ENCODE results near the gene SUPT3H.

Gene SUPT3H

DNA sequence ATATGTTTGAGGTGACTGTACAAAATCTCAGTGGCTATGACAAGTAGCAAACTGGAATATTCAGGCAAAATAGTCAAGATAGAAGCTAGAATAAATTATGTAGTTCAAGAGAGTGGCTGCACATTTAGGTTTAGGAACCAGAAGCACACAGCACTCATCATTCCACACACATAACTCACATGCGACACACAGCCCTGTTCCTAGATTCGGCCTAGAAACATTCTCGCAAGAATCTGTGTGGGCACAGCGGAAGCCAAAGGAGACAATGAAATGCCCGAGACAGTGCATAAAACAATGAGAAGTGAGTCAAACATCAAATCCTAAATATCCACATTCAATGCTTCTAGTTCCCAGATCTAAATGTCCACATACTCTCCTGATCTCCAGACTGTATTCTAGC is 9.5 kb upstream of the SUPT3H start:
- DNase-seq = no peak

DNA sequence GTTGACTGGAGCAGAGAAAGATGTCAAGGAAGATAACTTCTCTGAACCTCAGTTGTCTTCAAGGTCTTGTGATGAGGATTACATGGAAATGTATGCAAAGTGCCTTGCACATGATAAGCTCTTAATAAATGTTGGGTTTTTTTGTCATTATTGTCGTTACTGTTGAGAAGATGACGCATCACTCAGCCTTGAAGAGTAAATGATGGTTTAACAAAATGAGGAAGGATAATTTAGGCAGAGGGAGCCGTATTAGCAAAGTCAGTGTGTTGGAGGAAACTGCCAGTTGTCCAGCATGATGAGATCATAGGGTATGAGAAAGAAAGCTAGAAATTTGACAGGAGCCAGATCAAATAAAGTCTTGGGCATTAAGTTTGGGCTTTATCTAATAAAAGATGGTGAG is 8.8 kb upstream of the SUPT3H start:
- no peak for DNase-seq

DNA sequence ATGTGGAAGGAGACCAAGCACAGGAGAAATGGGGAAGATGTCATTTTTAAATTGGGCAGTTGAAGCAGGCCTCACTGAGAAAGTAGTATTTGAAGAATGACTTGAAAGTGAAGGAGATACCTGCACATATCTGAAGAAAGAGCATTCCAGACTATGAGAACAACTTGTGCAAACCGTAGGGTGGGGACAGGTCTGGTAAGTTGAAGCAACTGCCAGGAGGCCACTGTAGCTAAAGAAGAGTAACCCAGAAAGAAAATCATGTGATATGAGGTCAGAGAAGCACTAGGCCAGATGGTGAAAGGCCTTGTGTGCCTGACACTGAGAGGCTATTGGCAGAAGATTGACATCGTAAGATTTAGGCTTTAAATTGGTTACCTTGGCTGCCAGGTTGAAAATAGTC is 4.7 kb upstream of the SUPT3H start:
- no peak for DNase-seq

DNA sequence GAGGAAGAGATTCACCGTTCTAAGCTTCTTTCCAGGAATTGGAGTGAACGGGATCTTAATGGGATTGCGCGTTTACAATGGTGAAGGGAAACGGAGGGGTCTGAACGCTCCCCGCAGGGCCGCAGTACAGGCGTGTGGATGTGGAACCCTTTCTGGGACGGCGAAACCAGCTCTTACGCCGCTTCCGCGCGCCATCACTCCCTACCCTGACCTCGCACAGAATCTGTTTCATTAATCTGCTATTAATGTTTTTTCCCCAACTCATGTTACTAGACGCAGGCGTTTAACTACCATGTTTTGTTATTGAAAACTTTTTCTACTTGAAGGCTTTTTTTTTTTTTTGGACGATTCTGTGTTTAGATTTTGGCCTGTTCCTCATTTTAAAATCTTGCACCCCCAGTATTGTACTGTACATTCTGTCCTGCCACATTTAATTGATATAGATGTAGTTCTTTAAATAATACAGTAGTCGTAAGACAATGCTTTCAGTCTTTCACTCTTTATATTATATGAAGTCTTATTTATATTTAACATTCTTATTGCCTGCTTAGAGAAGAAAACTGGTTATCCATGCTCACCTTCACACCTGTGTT is 696 bp upstream of the SUPT3H start:
- peak; percentile 41 for DNase-seq

DNA sequence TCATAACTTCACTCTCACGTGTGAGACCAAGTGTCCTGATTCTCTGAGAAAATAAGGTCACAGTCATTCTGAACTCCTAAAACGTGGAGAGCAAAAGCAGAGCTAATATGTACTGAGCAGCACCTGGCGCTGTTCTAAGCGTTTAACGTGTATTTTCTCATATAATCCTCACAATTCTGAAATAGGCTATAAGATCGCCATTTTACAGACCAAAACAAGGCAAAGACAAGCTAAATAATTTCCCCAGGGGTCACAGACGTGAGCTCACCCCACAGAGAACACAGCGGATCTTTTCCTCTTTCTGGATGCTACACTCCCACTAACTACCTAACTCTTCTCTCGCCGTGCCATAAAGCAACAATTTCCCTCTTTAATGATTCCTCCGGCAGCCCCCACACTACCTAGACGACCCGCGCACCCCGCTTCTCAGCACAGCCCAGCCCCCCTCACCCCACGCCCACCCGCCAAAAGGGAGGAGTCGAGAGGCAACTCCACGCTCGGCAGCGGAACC is 636 bp downstream of the SUPT3H start:
- DNase-seq = no peak

DNA sequence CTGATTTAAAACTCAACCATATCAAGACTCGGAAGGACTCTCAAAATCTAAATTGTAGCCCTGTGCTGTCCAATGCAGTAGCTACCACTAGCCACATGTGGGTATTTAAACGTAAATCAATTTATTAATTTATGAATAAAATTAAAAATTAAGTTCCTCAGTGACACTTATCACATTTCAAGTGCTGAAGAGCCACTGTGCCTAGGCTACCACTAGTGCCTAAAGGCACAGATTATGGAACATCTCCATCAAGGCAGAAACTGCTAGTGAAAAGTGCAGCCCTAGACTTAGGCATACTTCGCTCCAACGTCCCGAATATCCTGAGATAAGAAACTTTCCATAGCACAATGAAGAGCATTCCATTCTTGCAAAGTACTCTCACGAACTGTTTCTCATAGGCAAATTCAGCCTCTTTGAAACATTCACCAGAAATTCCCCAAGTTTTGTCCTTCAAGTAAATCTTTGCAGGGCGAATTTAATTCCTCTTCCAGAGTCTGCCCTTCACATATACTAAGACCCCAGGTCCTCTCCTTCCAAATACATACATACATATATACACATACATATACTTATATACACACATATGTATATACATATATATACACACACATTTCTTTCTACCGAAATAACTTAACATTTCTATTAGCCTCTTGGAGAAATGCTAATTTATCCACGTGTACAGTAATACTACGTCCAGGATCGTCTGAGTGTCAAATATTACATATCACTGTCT is 1.3 kb downstream of the SUPT3H start:
- no peak for DNase-seq

DNA sequence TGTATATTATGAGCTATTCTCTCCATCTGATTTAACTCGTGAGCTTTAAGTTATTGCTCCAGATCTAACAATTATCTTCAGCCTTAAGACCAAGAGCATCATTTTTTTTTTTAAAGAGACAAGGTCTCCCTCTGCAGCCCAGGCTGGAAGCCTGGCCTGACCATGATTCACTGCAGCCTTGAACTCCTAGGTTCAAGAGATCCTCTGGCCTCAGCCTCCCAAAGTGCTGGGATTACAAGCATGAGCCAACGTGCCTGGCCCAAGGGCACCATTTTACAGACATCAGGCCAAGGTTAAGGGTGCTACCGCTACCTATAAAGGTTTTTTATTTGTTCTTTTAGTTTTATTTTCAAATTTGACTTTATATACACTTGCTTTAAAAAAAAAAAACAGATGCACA is 2.3 kb downstream of the SUPT3H start:
- DNase-seq = no peak

DNA sequence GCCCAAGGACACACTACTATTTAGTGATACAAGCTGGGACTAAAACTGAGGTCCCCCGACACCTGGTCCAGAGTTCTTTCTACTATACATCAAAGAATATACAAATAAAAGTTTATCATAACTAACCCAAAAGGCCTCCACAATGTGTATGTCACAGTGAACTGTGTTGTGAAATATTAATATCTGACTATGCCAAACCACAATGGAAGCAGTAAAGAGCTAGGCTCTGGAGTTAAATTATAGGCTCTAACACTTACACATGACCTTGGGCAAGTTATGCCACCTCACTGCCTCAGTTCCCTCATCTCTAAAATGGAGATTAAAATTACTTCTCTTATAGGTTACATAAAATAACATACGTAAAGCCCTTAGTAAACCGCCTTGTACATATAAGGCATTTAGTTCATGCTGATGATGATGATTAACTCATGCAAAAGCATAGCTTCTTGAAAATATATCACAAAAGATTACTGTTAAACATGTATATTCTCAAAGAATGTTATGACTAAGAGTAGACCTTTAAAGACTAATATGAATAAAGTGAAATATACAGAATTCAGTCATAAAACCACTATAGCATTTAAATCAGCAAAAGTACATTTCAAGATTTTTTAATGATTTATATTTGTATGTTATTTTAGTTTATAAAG is 5.7 kb downstream of the SUPT3H start:
- DNase-seq = no peak

DNA sequence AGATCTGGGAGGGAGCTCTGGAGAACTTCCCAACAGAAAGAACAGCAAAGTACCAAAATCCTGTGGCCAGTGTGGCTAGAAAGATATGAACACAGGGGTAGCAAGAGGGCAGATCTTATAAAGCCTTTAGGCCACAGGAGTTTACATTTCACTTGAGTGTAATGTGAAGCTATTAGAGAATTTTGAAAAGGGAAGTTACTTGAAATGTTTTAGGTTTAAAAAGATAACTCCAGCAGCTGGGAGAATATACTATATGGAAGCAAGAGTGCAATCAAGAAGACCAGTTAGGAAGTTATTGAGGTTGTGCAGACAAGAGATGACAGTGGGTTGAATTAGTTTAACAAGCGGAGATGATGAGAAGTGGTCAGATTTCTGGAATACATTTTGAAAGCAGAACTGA is 7.9 kb downstream of the SUPT3H start:
- DNase-seq = no peak

DNA sequence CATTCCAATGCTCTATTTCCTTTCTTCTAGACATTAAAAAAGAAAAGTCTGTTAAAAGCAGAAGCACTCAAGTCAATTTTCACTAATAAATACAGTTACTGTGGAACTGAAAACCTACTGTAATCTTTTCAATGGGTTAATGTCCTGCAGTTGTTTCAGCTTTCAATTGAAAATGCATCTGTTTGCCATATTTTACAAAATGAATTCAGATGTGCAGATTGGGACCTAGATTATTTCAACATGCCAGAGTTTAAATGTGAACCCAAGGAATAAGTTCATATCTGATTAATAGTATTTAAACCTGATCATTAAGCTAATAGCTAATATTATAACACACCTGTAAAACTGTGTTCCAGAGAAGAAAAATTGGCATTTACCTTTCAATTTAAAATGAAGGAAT is 9.7 kb downstream of the SUPT3H start:
- DNase-seq = no peak

DNA sequence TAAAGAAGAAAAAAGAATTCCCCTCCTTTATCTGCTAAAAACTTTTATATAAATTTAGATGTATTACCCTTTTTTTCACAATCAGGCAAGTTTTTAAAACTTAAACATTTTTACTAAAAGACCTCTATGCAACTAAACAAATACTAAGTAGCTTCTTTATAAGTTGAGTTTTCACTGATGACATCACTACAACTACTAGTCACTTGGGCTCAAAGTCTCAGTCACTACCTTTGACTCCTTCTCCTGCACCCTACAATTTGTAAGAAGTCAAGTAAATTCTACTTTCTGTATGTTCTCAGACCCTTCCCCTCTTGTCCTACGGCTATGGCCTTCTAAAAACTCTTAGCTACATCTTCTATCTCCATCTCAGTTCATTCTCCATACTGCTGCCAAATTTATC is 11.2 kb downstream of the SUPT3H start:
- no peak for DNase-seq

DNA sequence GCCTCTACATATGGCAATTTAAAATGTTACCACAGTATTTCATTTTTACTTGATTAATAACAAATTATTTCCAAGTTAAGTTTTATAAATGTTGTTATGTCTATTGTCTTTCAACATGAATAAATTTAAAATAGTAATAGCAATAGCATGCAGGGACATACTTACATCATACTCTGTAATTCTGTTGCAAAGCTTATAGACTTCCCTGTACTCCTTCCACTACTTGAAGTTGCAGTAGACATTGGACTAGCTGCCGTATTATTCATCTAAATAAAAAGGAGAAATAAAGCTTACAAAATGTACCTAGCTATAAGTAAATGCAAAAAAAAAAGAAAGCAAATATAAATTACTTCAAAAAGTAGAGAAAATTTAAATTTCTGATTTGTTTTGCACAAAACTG is 12.7 kb downstream of the SUPT3H start:
- no peak for DNase-seq

DNA sequence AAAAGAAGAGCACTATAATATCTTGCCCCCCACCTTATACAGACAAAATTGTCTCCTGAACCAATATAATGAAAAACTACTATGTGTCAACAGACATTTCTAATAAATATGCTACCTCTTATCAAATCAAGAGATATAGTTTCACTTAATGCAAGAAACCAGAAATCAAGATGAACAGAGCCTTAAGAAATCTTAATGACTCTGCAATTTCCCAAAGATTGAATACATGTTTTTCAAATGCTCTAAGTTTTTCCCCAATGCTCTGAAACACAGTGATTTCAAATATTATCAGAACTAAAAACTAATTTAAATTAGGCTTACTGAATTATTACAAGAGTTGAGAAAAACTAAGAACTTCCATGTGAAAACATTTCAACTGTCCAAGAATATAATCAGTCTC is 13.3 kb downstream of the SUPT3H start:
- DNase-seq = no peak

DNA sequence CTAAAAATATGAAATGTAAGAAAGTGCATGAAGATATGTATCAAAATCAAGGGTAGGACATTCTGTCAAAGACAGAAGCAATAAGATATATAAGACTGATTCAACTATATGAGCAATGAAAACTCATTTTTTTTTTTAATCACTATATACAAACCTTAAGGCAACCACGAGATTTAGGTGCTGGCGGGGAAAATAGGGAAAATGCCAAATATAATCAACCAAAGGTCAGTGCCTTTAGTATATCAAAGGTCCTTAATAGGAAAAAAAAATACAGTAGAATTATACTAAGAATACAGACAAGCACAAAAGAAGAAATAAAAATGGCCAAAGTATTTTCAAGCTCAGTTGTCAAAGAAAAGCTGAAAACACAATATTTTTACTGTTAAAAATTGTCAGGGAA is 24.1 kb downstream of the SUPT3H start:
- no peak for DNase-seq

DNA sequence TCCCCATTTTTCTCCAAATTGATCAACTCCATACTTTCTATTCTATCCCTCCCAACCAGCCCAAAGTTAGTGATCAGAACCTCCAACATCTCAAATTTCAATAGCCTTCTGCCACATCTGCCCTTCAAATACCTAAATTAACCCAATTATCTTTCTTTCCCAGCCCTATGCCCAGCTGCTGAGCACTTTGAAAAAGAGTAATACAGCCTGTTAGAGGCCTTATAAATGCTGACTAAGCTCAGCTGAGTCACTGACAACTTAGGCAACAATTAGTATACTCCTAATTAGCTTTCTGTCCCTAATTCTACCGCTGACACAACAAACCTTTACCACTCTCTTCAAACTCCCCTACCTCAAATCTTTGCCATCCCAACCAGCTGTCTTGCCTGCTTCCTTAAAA is 26.1 kb downstream of the SUPT3H start:
- DNase-seq = no peak

DNA sequence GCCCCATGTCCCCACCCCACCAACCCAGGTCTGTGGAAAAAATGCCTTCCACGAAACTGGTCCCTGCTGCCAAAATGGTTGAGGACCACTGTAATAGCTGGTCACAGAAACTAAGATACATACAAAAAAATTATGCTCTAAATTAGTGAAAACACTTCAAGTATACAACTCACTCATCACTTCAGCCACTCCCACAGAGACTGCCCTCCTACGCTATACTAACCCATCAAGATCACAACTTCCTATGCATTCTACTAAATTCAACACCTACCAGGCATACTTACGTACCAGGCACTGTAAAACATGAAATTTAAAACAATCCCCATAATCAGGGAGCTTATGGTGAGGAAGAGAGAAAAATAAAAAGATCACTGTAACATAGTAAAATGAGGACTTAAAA is 26.7 kb downstream of the SUPT3H start:
- DNase-seq = no peak

DNA sequence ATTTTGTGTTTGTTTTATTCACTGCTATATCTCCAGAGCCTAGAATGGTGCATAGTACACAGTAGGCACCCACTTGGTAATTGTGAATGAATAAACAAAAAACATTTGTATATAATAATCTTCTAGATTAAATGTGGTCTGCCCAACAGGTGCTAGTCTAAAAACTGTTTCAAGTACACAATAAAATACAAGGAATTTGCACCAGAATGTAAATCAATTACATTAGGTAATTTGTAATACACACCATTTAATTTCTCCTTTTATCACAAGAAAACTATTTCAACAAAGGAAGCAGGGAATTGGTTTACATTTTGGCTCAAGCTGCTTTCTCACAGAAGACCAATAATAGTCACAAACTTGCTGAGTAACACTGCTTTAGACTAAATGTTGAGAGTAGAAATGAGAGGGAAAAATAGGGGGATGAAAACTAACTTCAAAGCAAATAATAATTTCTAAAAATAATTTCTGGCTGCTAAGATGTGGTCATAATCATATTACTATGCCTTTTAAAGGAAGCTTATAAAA is 27.5 kb downstream of the SUPT3H start:
- DNase-seq = no peak

DNA sequence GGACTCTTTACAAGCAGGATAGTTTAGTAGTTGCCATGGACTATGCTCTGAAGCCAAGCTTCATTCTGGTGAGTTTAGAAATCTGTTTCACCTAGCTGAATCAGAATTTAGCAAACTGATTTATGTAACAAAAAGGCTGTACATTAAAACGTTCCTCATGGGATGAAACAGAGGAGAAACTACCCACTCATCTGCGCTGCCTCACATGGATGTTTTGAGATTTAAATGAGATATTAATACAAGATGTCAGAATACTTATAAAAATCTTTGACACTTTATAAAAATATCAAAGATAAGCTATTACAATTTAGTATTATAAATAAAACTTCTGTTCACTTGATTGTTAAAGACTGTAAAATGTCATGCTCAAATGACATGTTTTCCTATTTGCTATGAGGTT is 32.8 kb downstream of the SUPT3H start:
- DNase-seq = no peak

DNA sequence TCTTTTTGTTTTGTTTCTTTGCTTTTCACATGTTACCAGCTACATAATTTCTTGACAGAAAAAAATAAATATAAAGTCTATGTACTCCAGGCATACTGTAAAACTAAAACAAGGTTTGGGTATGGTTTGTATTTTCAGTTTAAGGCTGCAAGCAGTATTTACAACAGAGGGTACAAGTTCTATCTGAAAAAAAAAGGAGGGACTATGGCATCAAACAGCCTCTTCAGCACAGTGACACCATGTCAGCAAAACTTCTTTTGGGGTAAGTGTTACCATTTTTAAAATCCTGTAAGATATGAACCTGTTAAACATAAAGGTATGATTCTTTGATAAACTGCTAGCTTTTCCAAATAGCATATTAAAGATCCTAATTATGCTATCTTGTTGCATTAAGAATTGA is 49.2 kb downstream of the SUPT3H start:
- DNase-seq = no peak

DNA sequence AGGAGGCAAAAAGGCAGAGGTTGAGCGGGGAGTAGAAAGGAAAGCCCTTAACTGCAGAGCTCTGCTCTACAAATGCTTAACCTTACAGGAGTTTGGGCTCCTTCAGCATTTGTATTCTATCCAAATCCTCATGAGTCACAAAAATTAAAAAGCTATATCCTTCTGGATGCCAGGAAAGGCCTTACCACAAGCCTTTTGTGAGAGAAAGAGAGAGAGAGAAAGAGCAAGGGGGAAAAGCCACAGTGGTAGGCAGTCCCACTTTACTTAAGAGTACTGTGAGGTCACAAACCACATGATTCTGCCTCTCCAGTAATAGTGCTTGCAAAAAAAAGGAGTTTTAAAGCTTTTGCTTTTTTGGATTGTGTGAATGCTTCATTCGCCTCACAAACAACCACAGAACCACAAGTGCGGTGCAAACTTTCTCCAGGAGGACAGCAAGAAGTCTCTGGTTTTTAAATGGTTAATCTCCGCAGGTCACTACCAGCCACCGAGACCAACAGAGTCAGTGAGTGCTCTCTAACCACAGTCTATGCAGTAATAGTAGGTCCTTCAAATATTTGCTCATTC is 49.7 kb downstream of the SUPT3H start, which contains the start of gene RUNX2:
Gene RUNX2 (plus strand): TSS at position 375 of the 567 bp plus-strand sequence. CDS start 397 bp downstream, outside the sequence.
- no peak for DNase-seq

DNA sequence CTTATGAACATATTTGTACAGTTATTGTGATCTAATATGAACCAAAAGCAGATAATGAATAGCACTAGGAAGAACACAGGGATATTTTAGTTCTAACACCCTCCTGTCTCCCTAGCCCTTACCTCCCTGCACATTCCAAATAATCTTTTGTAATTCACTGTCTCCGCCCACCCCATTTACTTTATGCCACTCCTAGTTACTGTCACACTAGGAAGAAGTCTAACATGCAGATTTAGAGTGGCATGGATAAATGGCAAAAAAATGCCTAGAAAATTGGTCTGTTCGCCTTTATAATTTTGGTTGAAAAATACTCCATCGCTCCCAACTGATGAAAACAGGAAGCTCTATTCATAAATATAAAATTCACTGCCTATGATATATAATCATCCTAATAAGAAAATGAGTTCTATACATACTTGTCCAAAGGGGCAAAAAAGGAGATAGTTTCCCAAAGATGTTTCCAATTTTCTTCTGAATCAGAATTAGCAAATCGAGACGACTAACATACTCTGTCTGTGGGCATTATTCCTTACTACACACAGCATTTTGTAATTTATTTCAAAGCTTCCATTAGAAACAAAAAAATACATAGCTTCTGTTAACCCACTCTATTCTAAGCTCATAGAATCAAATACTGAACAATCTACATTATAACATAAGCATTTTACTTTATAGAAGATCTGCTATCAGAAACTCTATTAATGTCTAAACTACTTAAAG is 50.9 kb downstream of the SUPT3H start:
- DNase-seq = no peak

DNA sequence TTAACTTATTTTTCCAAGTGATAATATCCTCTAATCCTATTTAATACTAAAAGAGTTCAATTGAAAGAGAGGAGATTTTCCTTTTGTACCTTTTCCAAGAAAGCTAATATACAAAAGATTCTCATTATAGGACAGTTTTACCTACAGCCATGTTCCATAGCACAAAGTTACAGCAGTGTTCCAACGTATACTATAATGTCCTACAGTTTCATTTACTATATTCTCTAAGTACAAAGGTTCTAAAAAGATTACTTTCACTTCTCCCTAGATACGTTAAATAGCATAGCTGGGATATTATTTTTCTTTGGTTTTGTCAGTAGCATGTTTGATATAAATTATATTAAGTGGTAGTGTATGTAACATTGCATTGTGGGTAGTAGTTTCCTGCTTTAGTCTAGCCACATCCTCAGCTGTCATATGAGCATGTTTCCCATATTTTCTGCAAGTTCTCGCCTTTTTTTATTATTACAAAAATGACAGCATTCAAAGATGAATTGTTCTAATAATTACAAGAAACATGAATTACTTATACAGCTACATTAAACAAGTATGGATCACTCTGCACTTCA is 54.0 kb downstream of the SUPT3H start:
- no peak for DNase-seq

DNA sequence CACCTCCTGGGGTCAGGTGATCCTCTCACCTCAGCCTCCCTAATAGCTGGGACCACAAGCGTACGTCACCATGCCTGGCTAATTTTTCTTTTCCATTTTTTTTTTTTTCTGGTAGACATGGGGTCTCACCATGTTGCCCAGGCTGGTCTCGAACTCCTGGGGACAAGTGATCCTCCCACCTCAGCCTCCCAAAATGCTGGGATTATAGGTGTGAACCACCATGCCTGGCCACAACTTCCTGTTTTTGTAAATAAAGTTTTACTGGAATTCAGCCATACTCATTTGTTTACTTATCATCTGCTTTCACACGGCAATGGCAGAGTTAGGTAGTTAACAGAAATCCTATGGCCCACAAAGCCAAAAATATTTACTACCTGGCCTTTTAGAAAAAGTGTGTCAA is 57.4 kb downstream of the SUPT3H start:
- no peak for DNase-seq
